ENCODE data around the gene ZBTB38. TPM values are rescaled to one million over a fixed set of nuclear protein-coding genes. Genes with fewer than 3 reads are reported as not detected.

Gene ZBTB38
- total RNA-seq, 1 donor: 326 TPM

GRCh38 chr3:141333836-141334626 is 34.3 kb upstream of the ZBTB38 start:
- TF ChIP-seq CTCF (IDR thresholded peaks at IDR 0.05; ENCODE audit: insufficient read depth, low read depth, low read length): no peak
- peak; percentile 56 for DNase-seq (ENCODE audit: low read depth)
- H3K4me3 ChIP-seq (ENCODE audit: low read depth, low read length): no peak overlapping the region

GRCh38 chr3:141334627-141335250 is 33.6 kb upstream of the ZBTB38 start:
- DNase-seq (ENCODE audit: low read depth): no peak
- no peak overlapping the region for H3K4me3 ChIP-seq (ENCODE audit: low read depth, low read length)
- TF ChIP-seq CTCF (IDR thresholded peaks at IDR 0.05; ENCODE audit: insufficient read depth, low read depth, low read length): no peak

- DNase-seq (ENCODE audit: low read depth): no peak
Observed at GRCh38 chr3:141335531-141336061, 32.7 kb upstream of the ZBTB38 start.

GRCh38 chr3:141336672-141337522 is 31.4 kb upstream of the ZBTB38 start:
- TF ChIP-seq CTCF (IDR thresholded peaks at IDR 0.05; ENCODE audit: insufficient read depth, low read depth, low read length): no peak
- DNase-seq (ENCODE audit: low read depth): peak; percentile 43
- H3K4me3 ChIP-seq (ENCODE audit: low read depth, low read length): no peak overlapping the region

More at GRCh38 chr3:141335531-141336061, 32.7 kb upstream of the ZBTB38 start:
- no peak for TF ChIP-seq CTCF (IDR thresholded peaks at IDR 0.05; ENCODE audit: insufficient read depth, low read depth, low read length)
- no peak overlapping the region for H3K4me3 ChIP-seq (ENCODE audit: low read depth, low read length)

GRCh38 chr3:141337523-141337854 is 30.8 kb upstream of the ZBTB38 start:
- no peak overlapping the region for H3K4me3 ChIP-seq (ENCODE audit: low read depth, low read length)
- TF ChIP-seq CTCF (IDR thresholded peaks at IDR 0.05; ENCODE audit: insufficient read depth, low read depth, low read length): no peak
- DNase-seq (ENCODE audit: low read depth): no peak

GRCh38 chr3:141337991-141338390 is 30.3 kb upstream of the ZBTB38 start:
- no peak overlapping the region for H3K4me3 ChIP-seq (ENCODE audit: low read depth, low read length)
- no peak for DNase-seq (ENCODE audit: low read depth)
- TF ChIP-seq CTCF (IDR thresholded peaks at IDR 0.05; ENCODE audit: insufficient read depth, low read depth, low read length): no peak

Measured in fibroblast of villous mesenchyme (primary cell).